DMS 273 treated with DMSO at 0.1 percent for 48 hours (cell line): ENCODE measurements around the gene SNX25.

Source experiments
- DNase-seq: peaks from one replicate; lab custom pipeline; 2025; lab: John Stamatoyannopoulos, UW

SNX25 gene

GRCh38 chr4:185380320-185380719 is 170.9 kb downstream of the SNX25 start:
- DNase-seq, result no peak

GRCh38 chr4:185381288-185382196 is 172.1 kb downstream of the SNX25 start:
- DNase-seq, result no peak

- DNase-seq, result no peak
These were observed 173.4 kb downstream of the SNX25 start for GRCh38 chr4:185382754-185383153.

GRCh38 chr4:185383451-185383850 is 174.1 kb downstream of the SNX25 start:
- DNase-seq, result no peak

GRCh38 chr4:185384061-185384460 is 174.7 kb downstream of the SNX25 start:
- no peak for DNase-seq

- DNase-seq, result no peak
These were observed 175.5 kb downstream of the SNX25 start for GRCh38 chr4:185384930-185385331.

- DNase-seq, result no peak
These were observed 178.6 kb downstream of the SNX25 start for GRCh38 chr4:185387957-185388356.

- no peak for DNase-seq
These were observed 181.5 kb downstream of the SNX25 start for GRCh38 chr4:185390941-185391340.

- DNase-seq, result no peak
These were observed 182.8 kb downstream of the SNX25 start for GRCh38 chr4:185392156-185392555.

GRCh38 chr4:185394568-185395237 is 185.3 kb downstream of the SNX25 start:
- no peak for DNase-seq

GRCh38 chr4:185395238-185395955 is 186.0 kb downstream of the SNX25 start, which contains the start of gene LRP2BP:
LRP2BP (minus strand) TSS chr4:185395924; CDS start chr4:185378186, 17,738 bp downstream.
- DNase-seq, result peak; percentile 1

- DNase-seq, result peak; percentile 88
These were observed 186.7 kb downstream of the SNX25 start for GRCh38 chr4:185395956-185396723.

GRCh38 chr4:185396724-185397385 is 187.5 kb downstream of the SNX25 start, which contains the start of gene ANKRD37:
ANKRD37 (plus strand) TSS chr4:185396841; CDS start chr4:185396924, 83 bp downstream.
- DNase-seq, result no peak

- DNase-seq, result no peak
These were observed 189.2 kb downstream of the SNX25 start for GRCh38 chr4:185398618-185399017.

- no peak for DNase-seq
These were observed 190.1 kb downstream of the SNX25 start for GRCh38 chr4:185399466-185399865.

GRCh38 chr4:185404031-185404430 is 194.6 kb downstream of the SNX25 start:
- DNase-seq, result peak; percentile 13

GRCh38 chr4:185405296-185405999 is 196.1 kb downstream of the SNX25 start:
- no peak for DNase-seq

- DNase-seq, result no peak
These were observed 199.0 kb downstream of the SNX25 start for GRCh38 chr4:185408432-185408831.

GRCh38 chr4:185411849-185412248 is 202.5 kb downstream of the SNX25 start:
- DNase-seq, result no peak

GRCh38 chr4:185412412-185412811 is 203.0 kb downstream of the SNX25 start:
- DNase-seq, result no peak
